OCI-LY1 (cell line): ENCODE data around the gene CHCHD6.

Experiments
- H2AFZ ChIP-seq: fragments of 200-600 bp; sonication (generic), shearing (Covaris generic); 2 replicates; pipeline ENCODE4 v1.6.0; 2014; ENCODE audit warnings: antibody characterized with exemption, mild to moderate bottlenecking, low read length
- H3F3A ChIP-seq: fragments of 200-600 bp; sonication (generic), shearing (Covaris generic); 2 replicates; pipeline ENCODE4 v1.6.0; 2014; ENCODE audit warnings: mild to moderate bottlenecking, antibody characterized with exemption, low read length, moderate library complexity; ENCODE audit not compliant: insufficient read depth
- H3K27ac ChIP-seq: fragments of 200-600 bp; sonication (generic); 2 replicates; pipeline ENCODE4 v1.5.1; 2014; ENCODE audit warnings: low read length, mixed run types, mild to moderate bottlenecking, low read depth; ENCODE audit not compliant: poor library complexity, severe bottlenecking
- H3K27me3 ChIP-seq: fragments of 200-600 bp; sonication (generic); 2 replicates; pipeline ENCODE4 v1.6.0; 2014; ENCODE audit warnings: antibody characterized with exemption, mild to moderate bottlenecking, low read length, moderate library complexity; ENCODE audit not compliant: insufficient read depth
- H3K36me3 ChIP-seq: fragments of 200-600 bp; sonication (generic); 2 replicates; pipeline ENCODE4 v1.6.1; 2014; ENCODE audit warnings: mild to moderate bottlenecking, antibody characterized with exemption, low read length, moderate library complexity, mixed read lengths; ENCODE audit not compliant: insufficient read depth
- H3K4me1 ChIP-seq: fragments of 200-600 bp; sonication (generic); 2 replicates; pipeline ENCODE4 v1.5.1; 2014; ENCODE audit warnings: mild to moderate bottlenecking, low read length, moderate library complexity; ENCODE audit not compliant: insufficient read depth, severe bottlenecking
- H3K4me2 ChIP-seq: fragments of 200-600 bp; sonication (generic), shearing (Covaris generic); 2 replicates; pipeline ENCODE4 v1.6.1; 2014; ENCODE audit warnings: low read length
- H3K4me3 ChIP-seq: fragments of 200-600 bp; sonication (generic); 2 replicates; pipeline ENCODE4 v1.5.1; 2014; ENCODE audit warnings: low read length, low read depth, mild to moderate bottlenecking, mixed read lengths; ENCODE audit not compliant: poor library complexity, severe bottlenecking
- H3K79me2 ChIP-seq: fragments of 200-600 bp; shearing (Covaris generic); 2 replicates; pipeline ENCODE4 v1.6.1; 2016; ENCODE audit warnings: mixed run types, low read length, mixed read lengths; ENCODE audit not compliant: insufficient read depth
- H3K9ac ChIP-seq: fragments of 200-600 bp; sonication (generic), shearing (Covaris generic); 2 replicates; pipeline ENCODE4 v1.6.1; 2014; ENCODE audit warnings: mild to moderate bottlenecking, low read length, mixed read lengths
- H3K9me2 ChIP-seq: fragments of 200-600 bp; sonication (generic), shearing (Covaris generic); 2 replicates; pipeline ENCODE4 v1.6.1; 2014; ENCODE audit warnings: low read depth, mild to moderate bottlenecking, low read length, mixed read lengths
- H3K9me3 ChIP-seq: fragments of 200-600 bp; shearing (Covaris generic); 2 replicates; pipeline ENCODE4 v1.6.1; 2014; ENCODE audit warnings: low read length, mixed read lengths
- H4K20me1 ChIP-seq: fragments of 200-600 bp; sonication (generic), shearing (Covaris generic); 2 replicates; pipeline ENCODE4 v1.6.0; 2016; ENCODE audit warnings: mild to moderate bottlenecking, low read length; ENCODE audit not compliant: insufficient read depth
- CTCF ChIP-seq: fragments of 200-600 bp; sonication (generic), shearing (Covaris generic); IDR thresholded peaks from 2 replicates; pipeline ENCODE4 v1.5.1; 2017; ENCODE audit warnings: mild to moderate bottlenecking, antibody characterized with exemption, low read length, moderate library complexity, mixed read lengths
- EZH2 ChIP-seq: fragments of 200-600 bp; sonication (generic), shearing (Covaris generic); IDR thresholded peaks from 2 replicates; pipeline ENCODE4 v1.8.0; 2017; ENCODE audit warnings: borderline replicate concordance, mixed run types, mild to moderate bottlenecking, antibody characterized with exemption, low read length, moderate library complexity, mixed read lengths

CHCHD6 gene

GRCh38 chr3:126680667-126681055 is 23.4 kb upstream of the CHCHD6 start:
- TF ChIP-seq CTCF (no peak), EZH2 (no peak)
- no peak overlapping the region for H3K9ac ChIP-seq

GRCh38 chr3:126682009-126682408 is 22.0 kb upstream of the CHCHD6 start:
- H3K4me1 ChIP-seq, result peaks cover 5% of the 10 kb centered on the region
- H3K4me3 ChIP-seq, result no peak overlapping the region
- H3K36me3 ChIP-seq, result no peaks in the 10 kb centered on the region
- H3K27me3 ChIP-seq, result no peaks in the 10 kb centered on the region
- H2AFZ ChIP-seq, result no peak overlapping the region
- H3K4me2 ChIP-seq, result no peak overlapping the region
- TF ChIP-seq EZH2 (no peak), CTCF (no peak)
- H3K9ac ChIP-seq, result no peak overlapping the region
- H3K27ac ChIP-seq, result no peak overlapping the region
- no peaks in the 10 kb centered on the region for H3K9me2 ChIP-seq
- H3F3A ChIP-seq, result no peaks in the 10 kb centered on the region
- H3K79me2 ChIP-seq, result no peaks in the 10 kb centered on the region
- H4K20me1 ChIP-seq, result no peaks in the 10 kb centered on the region
- no peaks in the 10 kb centered on the region for H3K9me3 ChIP-seq

More at GRCh38 chr3:126680667-126681055, 23.4 kb upstream of the CHCHD6 start:
- Histone ChIP-seq H3K36me3 (no peaks in the 10 kb centered on the region), H3K9me2 (no peaks in the 10 kb centered on the region), H3K4me1 (peaks cover 5% of the 10 kb centered on the region), H3K79me2 (no peaks in the 10 kb centered on the region), H3K9me3 (no peaks in the 10 kb centered on the region), H3K27ac (no peak overlapping the region), H3K27me3 (no peaks in the 10 kb centered on the region), H2AFZ (no peak overlapping the region), H3K4me3 (no peak overlapping the region), H3K4me2 (no peak overlapping the region), H4K20me1 (no peaks in the 10 kb centered on the region), H3F3A (no peaks in the 10 kb centered on the region)

GRCh38 chr3:126683069-126683468 is 21.0 kb upstream of the CHCHD6 start:
- H3F3A ChIP-seq, result no peaks in the 10 kb centered on the region
- H3K9ac ChIP-seq, result no peak overlapping the region
- no peaks in the 10 kb centered on the region for H3K79me2 ChIP-seq
- peaks cover 5% of the 10 kb centered on the region for H3K4me1 ChIP-seq
- TF ChIP-seq CTCF, result no peak
- TF ChIP-seq EZH2, result no peak
- H3K4me3 ChIP-seq, result no peak overlapping the region
- no peaks in the 10 kb centered on the region for H3K9me2 ChIP-seq
- no peaks in the 10 kb centered on the region for H4K20me1 ChIP-seq
- H3K36me3 ChIP-seq, result no peaks in the 10 kb centered on the region
- no peaks in the 10 kb centered on the region for H3K9me3 ChIP-seq
- H2AFZ ChIP-seq, result no peak overlapping the region
- H3K27me3 ChIP-seq, result no peaks in the 10 kb centered on the region
- H3K4me2 ChIP-seq, result no peak overlapping the region
- no peak overlapping the region for H3K27ac ChIP-seq
